GM18507 (cell line): Measurements from ENCODE around the gene GPLD1.

Experiments
- DNase-seq: peaks from one replicate; pipeline ENCODE4 v3.0.0; 2011; ENCODE audit warnings: low read depth; ENCODE audit not compliant: insufficient read length; ENCODE audit errors: extremely low spot score
- FAIRE-seq: peaks from 2 replicates; lab custom pipeline; 2011; peaks lifted over from hg19 to GRCh38; lab: Jason Lieb, UNC

GPLD1 gene

DNA sequence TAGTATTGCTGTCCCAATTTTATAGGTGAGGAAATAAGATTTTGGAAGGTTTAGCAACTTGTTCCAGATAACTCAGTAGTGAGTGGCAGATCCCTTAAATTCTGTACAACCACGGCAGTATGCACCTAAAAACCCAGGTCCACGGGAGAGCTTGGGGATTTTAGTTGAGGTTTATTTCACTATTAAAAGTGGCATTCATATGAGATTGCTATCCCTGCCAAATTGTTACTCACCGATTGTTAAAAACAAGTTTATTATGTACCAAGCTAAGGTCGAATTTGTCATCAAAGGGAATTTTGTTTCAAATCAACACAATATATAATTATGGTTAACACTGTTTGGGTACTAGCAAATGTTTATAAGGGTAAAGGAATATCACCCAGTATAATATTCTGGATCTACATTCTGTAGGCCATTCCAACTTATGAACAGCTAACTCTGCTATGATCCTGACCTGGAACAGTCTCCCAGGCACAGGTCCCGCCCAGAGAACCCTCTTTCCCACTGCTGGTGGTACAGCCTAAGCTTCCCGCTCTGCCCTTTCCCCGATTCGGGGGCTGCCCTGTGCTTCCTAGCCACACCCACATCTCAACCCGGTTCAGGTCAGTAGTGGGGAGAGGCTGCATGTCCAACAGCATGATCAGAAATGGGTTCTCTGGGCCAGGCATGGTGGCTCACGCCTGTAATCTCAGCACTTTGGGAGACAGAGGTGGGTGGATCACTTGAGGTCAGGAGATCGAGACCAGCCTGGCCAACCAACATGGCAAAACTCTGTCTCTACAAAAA is 24.9 kb downstream of the GPLD1 start:
- FAIRE-seq, result no peak

DNA sequence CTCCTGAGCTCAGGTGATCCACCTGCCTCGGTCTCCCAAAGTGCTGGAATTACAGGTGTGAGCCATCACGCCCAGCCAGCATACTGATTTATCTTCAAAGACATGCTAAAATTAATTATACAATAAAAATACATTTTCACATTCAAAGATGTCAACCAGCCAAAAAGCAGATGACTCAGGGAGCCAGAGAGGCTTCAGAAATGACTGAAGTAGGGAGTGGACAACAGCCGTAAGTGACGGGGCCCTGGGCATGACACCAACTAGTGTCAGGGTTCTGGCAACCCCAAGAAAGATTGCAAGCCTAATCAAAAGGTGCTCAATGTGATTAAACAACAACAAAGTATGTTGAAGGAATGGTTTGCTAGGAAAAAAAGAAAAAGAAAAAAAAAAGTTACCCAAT is 28.4 kb downstream of the GPLD1 start:
- no peak for FAIRE-seq

More for the DNA sequence above, 24.9 kb downstream of the GPLD1 start:
- no peak for DNase-seq

DNA sequence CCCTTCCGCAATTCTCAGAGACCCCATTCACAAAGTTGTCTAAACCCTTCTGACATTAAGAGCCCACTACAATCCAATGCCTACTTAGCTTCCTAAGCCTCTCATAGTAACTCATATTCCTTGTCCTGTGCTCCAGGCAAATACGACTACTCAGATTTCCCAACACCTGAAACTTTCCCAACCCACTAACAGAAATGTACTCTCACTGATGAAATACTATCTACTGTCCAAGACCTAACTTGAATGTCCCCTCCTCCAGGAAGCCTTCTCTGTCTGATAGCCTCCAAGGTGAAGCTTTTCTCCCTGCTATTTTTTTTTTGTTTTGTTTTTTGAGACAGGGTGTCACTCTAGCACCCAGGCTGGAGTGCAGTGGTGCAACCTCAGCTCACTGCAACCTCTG is 30.4 kb downstream of the GPLD1 start:
- FAIRE-seq (no peak), DNase-seq (no peak)

More for the DNA sequence above, 28.4 kb downstream of the GPLD1 start:
- DNase-seq, result no peak

DNA sequence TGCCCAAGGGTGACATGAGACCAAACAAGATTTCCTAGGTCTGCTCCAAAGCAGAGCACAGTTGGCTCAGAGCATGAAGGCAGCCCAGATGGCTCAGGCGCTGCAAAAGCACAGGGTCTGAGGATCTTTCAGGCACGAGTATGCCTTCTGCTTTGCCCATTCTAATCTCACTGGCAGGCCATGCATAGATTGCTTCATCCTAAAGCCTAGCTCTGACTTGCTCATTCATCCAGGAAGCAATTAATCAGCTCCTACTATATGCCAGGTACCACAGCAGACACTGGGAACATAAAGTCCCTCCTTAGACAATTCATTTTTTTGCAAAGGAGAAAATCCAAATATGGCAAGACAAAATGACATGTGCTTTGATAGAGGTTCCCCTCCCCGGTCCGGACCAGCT is 31.2 kb downstream of the GPLD1 start:
- DNase-seq (no peak), FAIRE-seq (no peak)

DNA sequence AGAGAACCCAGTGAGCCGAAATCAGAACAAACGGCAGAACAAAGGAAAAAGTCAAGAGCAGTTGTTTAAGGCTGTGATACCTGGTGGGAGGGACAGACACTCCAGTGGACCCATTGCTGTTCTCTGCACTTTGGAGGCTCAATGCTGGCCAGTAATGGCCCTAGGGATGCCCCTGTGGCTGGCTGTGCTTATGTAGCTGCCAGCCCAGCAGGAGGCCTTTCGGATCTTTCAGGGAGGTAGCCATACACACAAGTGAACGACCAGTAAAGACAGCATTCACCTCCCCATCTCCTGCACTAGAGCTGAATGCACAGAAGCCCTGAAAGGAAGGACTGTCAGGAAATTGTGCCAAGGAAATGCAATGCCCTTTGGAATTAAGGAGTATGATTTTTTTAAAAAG is 34.3 kb downstream of the GPLD1 start:
- FAIRE-seq (no peak), DNase-seq (no peak)

DNA sequence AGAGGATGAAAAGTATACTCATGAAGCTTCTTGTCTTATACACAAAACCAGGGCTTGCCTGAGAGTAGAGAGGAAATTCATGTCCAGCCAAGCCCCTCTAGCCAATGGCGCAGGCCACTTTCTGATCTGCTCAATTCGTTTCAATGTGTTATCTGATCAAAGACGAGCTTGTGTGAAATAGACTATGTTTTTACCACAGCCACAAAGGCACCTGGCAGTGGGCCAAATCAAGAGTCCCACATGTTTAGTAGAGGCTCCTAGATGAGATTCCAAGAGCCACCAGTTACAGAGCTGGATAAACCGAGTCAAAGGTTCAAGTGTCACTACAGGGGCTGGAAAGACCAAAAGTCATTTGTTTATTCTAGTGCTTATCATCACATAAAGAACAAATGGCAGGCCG is 34.9 kb downstream of the GPLD1 start:
- FAIRE-seq, result no peak
- DNase-seq, result no peak

DNA sequence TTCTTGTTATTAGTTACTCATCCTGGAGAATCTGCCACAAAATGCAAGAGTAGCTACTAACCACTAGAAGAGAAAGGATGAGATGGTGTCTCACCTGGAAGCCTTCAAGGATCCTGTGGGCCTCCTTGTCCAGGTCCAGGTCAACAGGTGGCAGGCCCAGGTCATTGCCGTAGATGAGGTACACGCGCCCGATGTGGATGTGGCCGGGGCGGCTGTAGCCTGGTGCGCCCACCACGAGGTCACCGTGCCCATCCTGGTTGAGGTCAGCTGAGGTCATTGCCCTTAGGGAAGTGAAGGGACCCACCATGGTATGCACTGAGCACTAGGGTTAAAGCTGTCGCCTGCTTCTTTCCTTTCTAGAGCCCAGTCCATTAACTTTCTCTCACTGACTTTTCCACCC is 35.5 kb downstream of the GPLD1 start:
- no peak for FAIRE-seq

DNA sequence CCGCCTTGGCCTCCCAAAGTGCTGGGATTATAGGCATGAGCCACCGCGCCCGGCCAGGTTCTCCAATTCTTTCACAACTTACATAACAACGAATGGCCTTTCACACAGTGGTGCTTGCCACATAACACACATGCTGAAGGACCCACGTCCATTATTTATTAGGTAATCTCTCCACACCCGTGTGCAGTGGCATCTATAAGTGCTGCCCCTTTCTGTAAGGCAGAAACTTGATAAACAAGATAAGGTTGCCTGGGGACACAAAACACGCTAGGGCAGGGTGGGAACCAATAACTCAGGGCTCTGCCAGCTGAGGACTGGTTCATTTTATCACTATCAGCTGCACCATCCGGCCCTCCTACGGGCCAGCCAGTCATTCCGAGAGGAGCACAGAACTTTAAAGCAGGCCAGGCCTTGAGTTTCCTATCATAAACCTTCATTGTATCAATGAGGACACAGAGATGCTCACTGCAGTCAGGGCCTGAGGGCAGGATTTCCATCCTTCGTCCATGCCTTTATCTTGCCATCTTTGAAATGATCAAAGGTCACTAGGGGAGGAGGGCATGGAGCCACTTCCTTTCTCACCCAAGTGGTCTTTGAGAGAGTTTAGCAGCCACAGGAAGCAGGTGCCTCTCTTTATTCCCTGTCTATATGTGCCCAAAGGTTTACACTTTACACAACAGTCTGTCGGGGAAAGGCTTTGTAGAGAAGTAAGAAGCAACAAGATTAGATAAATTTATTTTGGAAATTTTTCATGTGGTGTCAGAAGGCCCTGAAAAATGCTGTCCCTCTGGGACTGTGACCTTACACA is 37.6 kb downstream of the GPLD1 start:
- DNase-seq (no peak), FAIRE-seq (no peak)

More for the DNA sequence above, 35.5 kb downstream of the GPLD1 start:
- DNase-seq, result no peak

DNA sequence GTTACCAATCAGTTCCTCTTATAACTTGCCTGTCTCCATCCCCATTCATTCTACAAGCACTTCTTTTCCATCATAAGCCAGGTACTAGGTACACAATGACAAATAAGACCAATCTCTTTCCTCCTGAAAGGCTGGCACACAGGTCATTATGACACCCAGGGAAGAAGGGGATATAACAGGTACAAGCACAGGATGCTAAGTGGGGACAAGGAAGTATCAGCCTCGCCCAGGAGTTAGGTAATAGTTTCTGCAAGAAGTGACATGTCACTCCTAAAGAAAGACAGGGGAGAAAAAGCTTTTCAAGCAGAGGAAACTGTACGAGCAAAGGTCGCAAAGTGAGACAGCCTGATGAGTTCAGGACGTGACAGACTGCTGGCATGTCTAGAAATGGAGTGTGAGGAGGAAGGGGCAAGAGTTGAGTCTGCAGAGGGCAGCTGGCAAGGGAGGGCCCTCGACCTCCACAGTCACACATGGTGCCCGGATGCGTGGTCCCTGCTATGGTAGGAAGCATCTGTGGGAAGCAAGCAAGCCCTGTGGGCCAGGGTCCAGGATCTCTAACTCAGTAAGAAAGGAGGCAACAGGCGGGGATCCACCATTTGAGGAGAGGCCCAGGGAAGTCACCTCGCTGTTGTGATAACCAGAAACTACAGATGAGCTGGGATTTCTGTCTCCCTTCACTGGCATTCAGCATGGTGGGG is 40.4 kb downstream of the GPLD1 start:
- FAIRE-seq (no peak), DNase-seq (no peak)

DNA sequence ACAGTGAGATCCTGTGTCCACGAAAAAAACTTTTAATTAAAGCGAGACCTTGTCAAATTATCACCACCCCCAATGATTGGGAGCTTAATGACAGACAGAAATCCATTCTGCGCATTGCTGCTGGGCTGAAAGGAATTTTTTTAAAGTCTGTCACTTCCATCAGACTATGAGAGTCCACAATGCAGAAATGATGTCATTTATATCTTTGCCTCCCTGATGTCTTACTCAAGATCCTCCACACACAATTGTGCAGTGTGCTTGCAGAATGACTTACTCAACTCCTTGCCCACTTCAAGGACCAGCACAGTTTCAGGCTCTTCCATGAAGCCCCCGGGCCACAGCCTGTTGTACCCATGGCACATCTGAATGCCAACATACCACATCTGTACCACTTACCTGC is 41.0 kb downstream of the GPLD1 start:
- DNase-seq (no peak), FAIRE-seq (no peak)

DNA sequence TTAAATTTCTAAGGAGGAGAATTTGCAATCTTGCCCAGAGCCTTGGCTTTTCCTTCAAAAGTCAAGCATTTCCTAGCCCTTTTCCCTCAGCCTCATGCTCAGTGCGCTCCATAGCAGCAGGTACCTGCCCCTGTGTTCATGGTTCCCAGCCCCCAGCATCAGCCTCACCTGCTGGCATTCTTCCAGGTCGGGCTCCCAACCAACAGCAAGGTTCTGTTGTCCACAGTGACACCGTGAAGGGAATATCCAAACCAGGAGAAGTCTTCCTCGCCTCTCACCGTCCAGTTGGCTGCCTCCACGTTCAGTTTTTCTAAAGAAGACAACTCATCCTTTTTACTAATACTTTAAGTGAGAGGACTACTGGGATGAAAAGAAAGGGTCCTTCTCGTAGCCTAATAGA is 42.7 kb downstream of the GPLD1 start:
- DNase-seq, result no peak

DNA sequence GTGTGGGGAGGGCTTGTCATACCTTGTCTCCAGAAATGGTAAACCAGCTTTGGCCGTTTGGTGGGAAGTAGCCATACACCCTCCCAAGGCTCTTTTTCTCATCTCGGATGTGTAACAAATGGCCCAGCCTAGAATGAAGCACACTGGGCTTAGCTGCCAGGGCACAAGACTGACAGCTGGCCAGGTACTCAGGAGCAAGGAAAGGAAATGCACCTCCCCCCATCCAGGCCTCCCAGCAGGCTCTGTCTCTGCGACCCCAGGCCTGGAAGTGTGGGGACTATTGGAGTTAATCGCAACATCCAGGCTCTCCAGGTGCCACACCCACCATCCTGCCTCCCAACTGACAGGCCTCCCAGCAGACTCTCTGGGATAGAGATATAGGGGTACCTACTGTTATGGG is 43.7 kb downstream of the GPLD1 start:
- DNase-seq, result no peak
- FAIRE-seq, result no peak

More for the DNA sequence above, 42.7 kb downstream of the GPLD1 start:
- no peak for FAIRE-seq

DNA sequence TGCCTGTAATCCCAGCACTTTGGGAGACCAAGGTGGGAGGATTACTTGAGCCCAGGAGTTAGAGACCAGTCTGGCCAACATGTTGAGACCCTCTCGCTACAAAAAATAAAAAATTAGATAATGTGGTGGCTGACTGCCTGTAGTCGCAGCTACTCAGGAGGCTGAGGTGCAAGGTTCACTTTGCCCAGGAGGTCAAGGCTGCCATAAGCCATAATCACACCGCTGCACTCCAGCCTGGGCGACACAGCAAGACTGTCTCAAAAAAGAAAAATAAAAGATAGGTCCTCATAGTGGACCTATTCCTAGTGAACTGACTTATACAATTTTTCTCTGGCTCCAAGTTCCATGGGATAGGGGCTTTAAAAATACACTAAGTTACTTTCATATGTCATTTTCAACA is 44.8 kb downstream of the GPLD1 start:
- DNase-seq (no peak), FAIRE-seq (no peak)

DNA sequence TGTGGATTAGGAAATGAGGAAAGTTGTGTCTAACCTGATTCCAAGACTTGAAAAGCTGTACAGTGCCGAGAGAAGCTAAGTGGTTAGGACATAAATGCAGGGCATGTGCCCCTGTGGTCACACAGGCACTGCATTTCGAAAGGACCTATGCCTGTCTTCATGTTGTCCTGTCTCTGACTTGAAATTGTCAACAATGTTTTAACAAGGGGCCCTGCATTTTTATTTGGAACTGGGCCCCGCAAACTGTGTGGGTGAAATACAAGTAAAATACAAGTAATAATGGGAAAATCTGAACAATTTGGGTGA is 47.8 kb downstream of the GPLD1 start:
- no peak for FAIRE-seq
- no peak for DNase-seq

DNA sequence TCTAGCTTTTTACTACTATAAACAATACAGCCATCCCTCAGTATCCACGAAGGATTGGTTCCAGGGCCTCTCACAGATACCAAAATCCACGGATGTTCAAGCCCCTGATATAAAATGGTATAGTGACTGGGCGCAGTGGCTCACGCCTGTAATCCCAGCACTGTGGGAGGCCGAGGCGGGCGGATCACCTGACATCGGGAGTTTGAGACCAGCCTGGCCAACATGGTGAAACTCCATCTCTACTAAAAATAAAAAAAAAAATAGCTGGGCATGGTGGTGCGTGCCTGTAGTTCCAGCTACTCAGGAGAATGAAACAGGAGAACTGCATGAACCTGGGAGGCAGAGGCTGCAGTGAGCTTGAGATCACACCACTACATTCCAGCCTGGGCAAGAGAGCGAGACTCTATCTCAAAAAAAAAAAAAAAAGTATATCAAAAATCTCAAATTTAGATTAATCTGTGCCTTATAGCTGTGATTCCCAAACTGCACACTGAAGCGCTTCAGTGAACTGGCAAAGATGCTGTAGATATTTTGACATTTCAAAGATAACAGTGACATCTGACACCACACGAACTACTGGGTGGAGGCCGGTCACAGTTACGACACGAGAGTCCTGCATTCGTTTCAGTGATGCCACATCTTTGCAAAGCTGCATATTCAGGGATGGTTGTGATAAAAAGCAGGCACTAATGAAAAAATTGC is 48.3 kb downstream of the GPLD1 start:
- FAIRE-seq (no peak), DNase-seq (no peak)

DNA sequence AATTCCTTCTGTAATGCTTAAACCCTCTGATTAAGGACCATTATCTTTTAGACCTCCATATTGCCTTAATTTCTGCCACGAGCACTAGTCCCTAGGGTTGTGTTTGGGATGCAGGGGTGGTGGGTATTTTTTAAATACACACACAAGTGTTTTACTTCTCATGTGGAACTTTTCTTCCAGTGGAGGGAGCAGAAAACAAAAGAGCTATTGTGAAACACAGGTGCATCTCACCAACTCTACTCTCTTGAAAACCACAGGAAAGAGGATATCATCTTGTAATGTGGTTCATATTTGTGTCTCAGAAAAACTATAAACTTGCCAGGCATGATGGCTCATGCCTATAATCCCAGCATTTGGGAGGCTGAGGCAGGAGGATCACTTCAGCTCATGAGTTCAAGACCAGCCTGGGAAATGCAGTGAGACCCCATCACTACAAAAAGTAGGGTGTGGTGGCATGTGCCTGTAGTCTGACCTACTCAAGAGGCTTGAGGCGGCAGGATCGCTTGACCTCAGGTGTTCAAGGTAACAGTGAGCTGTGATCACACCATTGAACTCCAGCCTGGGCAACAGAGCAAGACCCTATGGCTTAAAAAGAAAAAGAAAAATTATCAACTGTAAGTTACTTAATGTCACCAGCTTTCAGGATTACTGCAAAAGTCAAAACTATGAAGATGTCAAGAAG is 49.4 kb downstream of the GPLD1 start:
- DNase-seq, result no peak
- FAIRE-seq, result no peak

DNA sequence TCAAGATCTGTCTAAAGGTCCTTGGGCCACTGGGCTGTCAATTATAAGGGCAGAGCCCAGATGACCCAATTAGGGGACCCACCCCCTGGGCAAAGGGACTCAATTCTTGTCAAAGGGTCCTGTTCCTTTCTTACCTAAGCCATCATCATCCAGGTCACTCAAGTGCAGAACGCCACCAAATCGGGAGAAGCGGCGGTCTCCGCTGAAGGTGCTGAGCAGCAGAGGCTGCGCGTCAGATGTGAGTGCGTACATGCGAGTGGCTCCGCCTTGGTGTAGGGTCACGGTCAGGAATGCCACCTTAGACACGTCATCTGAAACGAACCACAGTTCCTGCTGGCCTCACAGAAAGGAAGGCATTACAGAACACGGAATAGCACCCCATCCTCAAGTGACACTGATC is 52.4 kb downstream of the GPLD1 start:
- FAIRE-seq, result no peak

DNA sequence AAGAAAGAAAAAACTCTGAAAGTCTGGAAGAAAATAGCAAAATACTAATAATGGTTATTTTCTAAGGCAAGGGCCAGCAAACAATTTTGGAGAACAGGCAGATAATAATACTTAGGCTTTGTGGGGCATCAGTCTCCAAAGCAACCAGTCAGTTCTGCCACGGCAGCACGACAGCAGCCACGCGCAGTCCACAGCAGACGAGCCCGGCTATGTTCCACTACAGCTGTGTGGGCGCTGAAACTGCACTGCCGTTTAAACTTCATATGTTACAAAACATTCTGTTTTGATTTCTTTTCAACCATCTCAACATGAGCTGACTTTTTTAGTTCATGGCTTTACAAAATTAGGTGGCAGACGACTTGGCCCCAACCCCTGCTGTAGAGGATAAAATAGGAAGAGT is 56.8 kb downstream of the GPLD1 start:
- FAIRE-seq (no peak), DNase-seq (no peak)

More for the DNA sequence above, 52.4 kb downstream of the GPLD1 start:
- no peak for DNase-seq

DNA sequence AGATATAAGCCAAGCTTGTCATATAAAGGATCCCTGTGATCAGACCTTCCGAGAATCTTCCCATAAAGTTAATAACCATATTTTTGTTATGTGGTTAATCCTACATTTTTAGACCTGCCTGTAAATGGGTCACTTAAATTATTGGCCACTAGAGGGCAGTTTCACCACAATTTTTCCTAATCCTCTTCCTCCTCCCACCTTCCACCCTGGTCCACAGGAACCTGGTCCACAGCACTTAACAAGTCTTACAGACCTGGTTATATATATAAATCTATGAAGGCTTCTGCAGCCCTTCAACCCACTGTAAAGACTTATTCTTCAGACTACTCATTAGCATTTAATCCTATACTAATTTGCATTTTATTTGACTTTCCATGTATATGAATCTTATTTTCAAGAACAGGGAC is 58.3 kb downstream of the GPLD1 start:
- FAIRE-seq (no peak), DNase-seq (no peak)
